Gastroesophageal sphincter (tissue), 3 donors: Measurements from ENCODE around the gene PRKCSH.

ENCODE experiments used
- POLR2A ChIP-seq, 2 donors: fragments of 450-650 bp; IDR thresholded peaks; one replicate each; pipeline ENCODE4 v1.6.1; 2017; ENCODE audit warnings: antibody characterized with exemption in 2 of 2, mild to moderate bottlenecking in 2 of 2, moderate library complexity in 1 of 2
- POLR2AphosphoS5 ChIP-seq: sonication (generic); formaldehyde crosslinking; IDR thresholded peaks from one replicate; pipeline ENCODE4 v1.6.1; 2017; ENCODE audit warnings: antibody characterized with exemption
- TF ChIP-seq, protein P1 (sequence below), 4 experiments: fragments of 200-600 bp in 2 of 4; fragments of 450-650 bp in 2 of 4; sonication (generic) in 1 of 4; IDR thresholded peaks; one replicate each; pipeline ENCODE4 v1.5.1; 2017 to 2019; ENCODE audit warnings: antibody characterized with exemption in 4 of 4, mild to moderate bottlenecking in 2 of 4, moderate library complexity in 2 of 4

- no peak for TF ChIP-seq POLR2AphosphoS5
- TF ChIP-seq, protein P1, sequence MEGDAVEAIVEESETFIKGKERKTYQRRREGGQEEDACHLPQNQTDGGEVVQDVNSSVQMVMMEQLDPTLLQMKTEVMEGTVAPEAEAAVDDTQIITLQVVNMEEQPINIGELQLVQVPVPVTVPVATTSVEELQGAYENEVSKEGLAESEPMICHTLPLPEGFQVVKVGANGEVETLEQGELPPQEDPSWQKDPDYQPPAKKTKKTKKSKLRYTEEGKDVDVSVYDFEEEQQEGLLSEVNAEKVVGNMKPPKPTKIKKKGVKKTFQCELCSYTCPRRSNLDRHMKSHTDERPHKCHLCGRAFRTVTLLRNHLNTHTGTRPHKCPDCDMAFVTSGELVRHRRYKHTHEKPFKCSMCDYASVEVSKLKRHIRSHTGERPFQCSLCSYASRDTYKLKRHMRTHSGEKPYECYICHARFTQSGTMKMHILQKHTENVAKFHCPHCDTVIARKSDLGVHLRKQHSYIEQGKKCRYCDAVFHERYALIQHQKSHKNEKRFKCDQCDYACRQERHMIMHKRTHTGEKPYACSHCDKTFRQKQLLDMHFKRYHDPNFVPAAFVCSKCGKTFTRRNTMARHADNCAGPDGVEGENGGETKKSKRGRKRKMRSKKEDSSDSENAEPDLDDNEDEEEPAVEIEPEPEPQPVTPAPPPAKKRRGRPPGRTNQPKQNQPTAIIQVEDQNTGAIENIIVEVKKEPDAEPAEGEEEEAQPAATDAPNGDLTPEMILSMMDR (IDR thresholded peaks at IDR 0.05), result no peak
- no peak for TF ChIP-seq POLR2A (IDR thresholded peaks at IDR 0.05)
These were observed 26.0 kb downstream of the PRKCSH start for GRCh38 chr19:11461453-11461852.
